A172 (cell line): ENCODE measurements around the gene ZNF486. TPM values are rescaled to one million over a fixed set of nuclear protein-coding genes. Genes with fewer than 3 reads are reported as not detected.
"Not testable (repeated sequence)": the region's sequence is repeated elsewhere in the genome, so short reads cannot be mapped to it uniquely, and the experiment has no call there.

Experiments used
- DNase-seq: peaks from one replicate; pipeline ENCODE4 v3.0.0-alpha.2; 2015; ENCODE audit warnings: low spot score
- total RNA-seq: library from RNA; depleted of rRNA; stranded (reverse); fragments of >200 nt; shearing (Covaris generic); gene quantifications from 2 replicates; pipeline ENCODE4 v1.2.3, GENCODE V29; 2014; rRNA removed

The ZNF486 gene
- 6.6 and 8.8 TPM in 2 replicates for total RNA-seq

DNA sequence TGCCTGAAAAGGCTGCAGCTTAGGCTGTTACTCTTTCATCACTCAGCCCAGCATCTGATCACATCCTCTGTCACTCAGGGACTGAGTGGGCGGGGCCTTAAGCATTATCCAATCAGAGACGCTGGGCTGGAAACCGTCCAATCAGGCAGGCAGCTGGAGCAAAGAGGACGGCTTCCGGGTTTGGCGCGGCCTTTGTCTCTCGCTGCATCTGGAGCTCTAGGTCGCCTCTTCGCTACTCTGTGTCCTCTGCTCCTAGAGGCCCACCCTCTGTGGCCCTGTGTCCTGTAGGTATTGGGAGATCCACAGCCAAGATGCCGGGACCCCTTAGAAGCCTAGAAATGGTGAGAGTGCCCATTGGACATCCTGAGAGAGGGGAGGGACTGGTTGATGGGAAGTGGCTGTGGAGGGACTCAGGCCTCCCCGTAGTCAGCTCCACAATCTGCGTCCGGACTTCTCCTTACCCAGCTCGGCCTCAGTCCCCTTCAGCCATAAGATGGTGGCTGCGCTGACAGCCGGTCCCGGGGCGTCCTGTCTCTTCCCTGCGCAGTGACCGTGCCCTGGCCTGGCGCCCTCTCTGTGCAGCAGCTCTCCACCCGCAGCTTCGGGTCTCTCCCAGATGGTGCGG is at the start of gene ZNF486:
TSS of gene ZNF486 (plus strand) at position 195 of the 625 bp plus-strand sequence. CDS start at position 312, 117 bp downstream.
- DNase-seq: peak; percentile 93

DNA sequence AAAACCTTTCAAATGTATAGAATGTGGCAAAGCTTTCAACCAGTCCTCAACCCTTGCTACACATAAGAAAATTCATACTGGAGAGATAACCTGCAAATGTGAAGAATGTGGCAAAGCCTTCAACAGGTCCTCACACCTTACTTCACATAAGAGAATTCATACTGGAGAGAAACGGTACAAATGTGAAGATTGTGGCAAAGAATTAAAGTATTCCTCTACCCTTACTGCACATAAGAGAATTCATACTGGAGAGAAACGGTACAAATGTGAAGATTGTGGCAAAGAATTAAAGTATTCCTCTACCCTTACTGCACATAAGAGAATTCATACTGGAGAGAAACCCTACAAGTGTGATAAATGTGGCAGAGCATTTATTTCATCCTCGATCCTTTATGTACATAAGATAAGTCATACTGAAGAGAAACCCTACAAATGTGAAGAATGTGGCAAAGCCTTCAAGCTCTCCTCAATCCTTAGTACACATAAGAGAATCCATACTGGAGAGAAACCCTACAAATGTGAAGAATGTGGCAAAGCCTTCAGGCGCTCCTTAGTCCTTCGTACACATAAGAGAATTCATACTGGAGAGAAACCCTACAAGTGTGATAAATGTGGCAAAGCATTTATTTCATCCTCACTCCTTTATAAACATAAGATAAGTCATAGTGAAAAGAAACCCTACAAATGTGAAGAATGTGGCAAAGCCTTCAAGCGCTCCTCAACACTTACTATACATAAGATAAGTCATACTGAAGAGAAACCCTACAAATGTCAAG is 48.8 kb upstream of the ZNF486 start:
- DNase-seq: not testable (repeated sequence)

DNA sequence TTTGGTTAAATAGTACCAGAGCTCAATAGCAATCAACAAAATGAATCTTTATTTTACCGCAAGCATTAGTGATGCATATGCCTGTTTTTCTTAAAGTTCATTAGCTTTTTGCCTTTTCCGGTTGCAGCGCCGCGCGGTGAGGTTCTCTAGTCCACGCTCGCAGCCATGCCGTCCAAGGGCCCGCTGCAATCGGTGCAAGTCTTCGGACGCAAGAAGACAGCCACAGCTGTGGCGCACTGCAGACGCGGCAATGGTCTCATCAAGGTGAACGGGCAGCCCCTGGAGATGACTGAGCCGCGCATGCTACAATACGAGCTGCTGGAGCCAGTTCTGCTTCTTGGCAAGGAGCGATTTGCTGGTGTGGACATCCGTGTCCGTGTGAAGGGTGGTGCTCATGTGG is 42.1 kb upstream of the ZNF486 start:
- DNase-seq: no peak

DNA sequence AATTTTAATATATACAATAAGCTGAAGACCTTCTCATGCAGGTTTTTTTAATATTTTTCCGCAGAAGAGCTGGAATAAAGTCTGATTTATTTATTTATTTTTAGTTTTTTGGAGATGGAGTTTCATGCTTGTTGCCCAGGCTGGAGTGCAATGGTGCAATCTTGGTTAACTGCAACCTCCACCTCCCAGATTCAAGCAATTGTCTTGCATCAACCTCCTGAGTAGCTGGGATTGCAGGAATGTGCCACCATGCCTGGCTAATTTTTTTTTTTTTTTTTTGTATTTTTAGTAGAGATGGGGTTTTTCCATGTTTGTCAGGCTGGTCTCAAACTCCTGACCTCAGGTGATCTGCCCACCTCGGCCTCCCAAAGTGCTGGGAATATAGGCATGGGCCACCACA is 34.1 kb upstream of the ZNF486 start:
- DNase-seq: not testable (repeated sequence)

DNA sequence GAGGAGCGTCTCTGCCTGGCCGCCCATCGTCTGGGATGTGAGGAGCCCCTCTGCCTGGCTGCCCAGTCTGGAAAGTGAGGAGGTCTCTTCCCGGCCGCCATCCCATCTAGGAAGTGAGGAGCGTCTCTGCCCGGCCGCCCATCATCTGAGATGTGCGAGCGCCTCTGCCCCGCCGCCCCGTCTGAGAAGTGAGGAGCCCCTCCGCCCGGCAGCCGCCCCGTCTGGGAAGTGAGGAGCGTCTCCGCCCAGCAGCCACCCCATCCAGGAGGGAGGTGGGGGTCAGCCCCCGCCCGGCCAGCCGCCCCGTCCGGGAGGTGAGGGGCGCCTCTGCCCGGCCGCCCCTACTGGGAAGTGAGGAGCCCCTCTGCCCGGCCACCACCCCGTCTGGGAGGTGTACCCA is 29.3 kb upstream of the ZNF486 start:
- DNase-seq: not testable (repeated sequence)

DNA sequence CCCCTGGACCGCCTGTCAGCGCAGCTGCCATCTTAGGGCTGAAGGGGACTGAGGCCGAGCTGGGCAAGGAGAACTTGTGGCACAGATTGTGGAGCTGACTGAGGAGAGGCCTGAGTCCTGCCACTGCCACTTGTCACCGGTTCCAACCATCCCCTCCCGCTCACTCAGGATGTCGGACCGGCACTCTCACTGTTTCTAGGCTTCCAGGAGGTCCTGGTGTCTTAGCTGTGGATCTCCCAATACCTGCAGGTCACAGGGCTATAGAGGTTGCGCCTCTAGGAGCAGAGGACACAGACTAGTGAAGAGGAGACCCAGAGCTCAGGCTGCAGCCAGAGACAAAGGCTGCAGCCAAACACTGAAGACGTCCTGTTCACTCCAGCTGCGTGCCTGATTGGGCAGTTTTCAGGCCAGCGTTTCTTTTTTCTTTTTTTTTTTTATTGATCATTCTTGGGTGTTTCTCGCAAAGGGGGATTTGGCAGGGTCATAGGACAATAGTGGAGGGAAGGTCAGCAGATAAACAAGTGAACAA is 15.3 kb upstream of the ZNF486 start:
- DNase-seq: no peak

DNA sequence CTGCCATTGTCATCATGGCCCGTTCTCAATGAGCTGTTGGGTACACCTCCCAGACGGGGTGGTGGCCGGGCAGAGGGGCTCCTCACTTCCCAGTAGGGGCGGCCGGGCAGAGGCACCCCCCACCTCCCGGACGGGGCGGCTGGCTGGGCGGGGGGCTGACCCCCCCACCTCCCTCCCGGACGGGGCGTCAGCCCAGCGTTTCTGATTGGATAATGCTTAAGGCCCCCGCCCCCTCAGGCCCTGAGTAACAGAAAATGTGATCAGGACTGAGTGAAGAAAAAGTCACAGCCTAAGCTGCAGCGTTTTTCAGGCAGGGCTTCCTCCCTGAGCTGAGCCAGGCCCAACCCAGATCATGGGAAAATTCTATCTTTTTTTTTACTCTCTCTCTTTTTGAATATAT is 14.5 kb upstream of the ZNF486 start:
- not testable (repeated sequence) for DNase-seq

DNA sequence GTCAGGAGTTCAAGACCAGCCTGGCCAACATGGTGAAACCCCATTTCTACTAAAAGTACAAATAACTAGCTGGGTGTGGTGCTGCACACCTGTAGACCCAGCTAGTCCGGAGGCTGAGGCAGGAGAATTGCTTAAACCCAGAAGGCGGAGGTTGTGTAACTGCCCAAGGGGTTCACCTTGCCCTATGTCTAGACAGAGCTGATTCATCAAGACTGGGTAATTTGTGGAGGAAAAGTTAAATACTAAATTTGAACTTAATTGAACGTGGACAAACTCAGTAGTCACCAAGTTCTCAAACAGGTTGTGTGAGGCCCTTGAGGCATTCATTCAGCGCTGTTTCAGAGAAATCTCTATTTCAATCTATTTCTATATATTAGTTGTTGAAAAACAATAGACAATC is 13.7 kb upstream of the ZNF486 start:
- DNase-seq: no peak

DNA sequence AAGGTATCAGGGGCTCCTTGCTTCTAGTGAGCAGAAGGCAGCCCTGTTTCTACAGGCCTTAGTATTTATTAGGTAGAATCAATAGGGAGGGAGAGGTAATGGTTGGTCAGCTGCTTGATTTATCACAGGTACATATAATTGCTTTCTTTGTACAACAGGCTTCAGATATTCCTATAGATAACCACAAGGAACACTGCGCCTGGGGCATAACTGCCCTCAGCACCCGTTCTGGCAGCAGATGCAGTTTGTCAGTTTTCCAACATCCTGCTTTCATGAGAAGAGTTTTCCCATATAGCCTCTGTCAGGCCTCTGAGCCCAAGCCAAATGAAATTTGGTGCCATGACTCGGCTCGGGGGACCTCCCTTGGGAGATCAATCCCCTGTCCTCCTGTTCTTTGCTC is 12.4 kb upstream of the ZNF486 start:
- DNase-seq: no peak

DNA sequence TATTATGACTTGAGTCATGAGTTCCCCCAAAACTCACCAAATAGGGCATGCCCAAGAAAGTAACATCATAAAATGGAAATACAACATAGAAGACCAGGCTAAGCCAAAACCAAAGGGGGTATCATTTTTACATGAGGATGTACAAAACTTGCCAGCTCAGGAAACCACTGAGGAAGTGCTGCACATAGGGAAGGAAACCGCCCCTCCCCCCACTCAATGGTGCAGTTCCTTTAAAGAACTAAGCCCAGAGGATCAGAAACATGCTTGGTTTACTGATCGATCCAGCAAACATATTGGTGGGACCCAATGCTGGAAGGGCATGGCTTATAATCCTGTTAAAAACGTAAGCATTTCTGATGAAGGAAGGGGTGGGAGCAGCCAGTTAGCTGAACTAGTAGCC is 4.2 kb upstream of the ZNF486 start:
- DNase-seq: no peak

DNA sequence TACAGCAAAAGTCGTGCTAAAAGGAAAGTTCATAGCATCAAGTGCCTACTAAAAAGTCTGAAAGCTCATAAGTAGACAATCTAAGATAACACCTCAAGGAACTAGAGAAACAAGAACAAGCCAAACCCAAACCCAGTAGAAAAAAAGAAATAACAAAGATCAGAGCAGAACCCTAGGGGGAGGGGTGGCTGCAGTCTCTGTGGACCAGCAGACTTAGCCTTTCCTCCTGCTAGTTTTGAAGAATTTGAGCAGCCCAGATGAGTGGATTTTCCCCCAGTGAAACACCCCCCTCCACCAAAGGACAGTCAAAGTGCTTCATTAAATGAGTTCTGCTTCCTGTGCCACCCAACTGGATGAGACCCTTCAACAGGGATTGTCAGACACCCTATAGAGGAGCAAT is 2.6 kb upstream of the ZNF486 start:
- no peak for DNase-seq

DNA sequence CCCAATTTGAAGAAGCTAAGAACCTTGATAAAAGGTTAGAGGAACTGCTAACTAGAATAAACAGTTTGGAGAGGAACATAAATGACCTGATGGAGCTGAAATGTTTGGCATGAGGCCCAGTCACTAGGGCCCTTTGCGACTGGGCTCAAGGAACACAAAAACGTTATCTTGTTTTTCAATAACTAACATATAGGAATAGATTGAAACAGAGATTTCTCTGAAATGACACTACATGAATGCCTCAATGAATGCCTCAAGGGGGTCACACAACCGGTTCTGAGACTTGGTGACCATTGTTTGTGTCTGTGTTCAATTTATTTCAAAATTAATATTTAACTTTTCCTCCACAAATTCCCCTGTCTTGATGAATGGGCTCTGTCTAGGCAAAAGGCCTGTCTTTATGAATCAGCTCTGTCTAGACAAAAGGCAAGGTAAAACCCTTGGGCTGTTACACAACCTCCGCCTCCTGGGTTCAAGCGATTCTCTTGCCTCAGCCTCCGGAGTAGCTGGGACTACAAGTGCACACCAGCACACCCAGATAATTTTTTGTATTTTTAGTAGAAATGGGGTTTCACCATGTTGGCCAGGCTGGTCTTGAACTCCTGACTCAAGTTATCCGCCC is 932 bp upstream of the ZNF486 start:
- DNase-seq: no peak

DNA sequence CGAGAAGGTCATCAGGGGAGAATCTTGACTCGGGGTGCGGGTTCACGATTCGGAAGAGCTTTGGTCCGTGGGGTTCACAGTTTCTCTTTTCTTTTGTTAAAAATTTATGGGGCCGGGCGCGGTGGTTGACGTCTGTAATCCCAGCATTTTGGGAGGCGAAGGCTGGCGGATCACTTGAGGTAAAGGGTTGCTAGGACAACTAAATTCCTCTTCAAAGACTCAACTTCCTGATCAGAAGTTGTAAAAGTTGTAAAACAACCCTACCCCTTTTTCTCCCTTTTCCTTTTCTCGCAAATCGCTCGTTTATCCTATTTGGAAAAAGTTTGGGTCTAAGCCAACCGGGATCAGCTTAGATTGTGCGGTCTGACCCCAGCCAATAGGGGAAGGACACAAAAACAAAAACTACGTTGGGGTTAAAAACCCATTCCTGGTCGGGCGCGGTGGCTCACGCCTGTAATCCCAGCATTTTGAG is 673 bp downstream of the ZNF486 start:
- DNase-seq: peak; percentile 32

DNA sequence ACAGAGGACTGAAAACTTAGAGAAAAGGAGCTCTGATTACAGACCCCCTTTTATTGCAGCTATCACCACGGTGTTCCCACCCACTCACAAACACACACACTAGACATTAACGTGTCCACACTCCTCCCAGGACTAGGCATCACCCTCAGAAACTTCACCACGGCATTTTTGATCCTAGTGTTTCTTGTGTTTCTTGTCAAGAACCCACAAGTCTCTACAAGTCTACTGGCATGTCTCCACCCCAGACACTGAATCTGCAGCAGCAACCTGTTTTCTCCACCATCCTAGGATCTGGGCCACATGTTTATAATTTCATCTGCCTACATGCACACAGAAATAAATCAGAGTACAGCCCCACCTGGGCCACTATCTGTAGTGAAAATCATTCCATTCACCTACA is 4.3 kb downstream of the ZNF486 start:
- no peak for DNase-seq

DNA sequence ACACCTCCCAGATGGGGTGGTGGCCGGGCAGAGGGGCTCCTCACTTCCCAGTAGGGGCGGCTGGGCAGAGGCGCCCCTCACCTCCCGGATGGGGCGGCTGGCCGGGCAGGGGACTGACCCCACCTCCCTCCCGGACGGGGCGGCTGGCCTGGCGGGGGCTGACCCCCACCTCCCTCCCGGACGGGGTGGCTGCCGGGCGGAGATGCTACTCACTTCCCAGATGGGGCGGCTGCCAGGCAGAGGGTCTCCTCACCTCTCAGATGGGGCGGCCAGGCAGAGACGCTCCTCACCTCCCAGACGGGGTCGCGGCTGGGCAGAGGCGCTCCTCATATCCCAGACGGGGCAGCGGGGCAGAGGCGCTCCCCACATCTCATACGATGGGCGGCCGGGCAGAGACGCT is 8.8 kb downstream of the ZNF486 start:
- DNase-seq: not testable (repeated sequence)

DNA sequence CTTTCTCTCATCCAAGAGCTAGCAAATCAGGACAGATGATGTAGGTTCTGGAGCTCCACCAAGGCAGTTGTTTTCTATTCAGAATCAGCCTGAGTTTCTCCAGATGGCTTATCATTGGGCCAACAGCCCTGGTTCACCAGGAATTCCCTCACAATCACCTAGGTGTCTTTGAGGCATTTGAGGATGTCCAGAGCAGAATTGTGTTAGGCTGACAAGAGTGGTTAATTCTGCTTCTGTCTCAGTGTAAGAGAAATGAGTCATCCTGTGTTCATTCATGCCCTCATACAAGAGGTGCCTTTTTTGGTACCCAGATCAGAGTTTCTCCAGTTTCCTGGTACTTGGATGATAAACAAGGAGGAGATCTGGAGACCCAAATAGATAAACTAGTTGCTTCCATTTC is 12.9 kb downstream of the ZNF486 start:
- DNase-seq: peak; percentile 1

DNA sequence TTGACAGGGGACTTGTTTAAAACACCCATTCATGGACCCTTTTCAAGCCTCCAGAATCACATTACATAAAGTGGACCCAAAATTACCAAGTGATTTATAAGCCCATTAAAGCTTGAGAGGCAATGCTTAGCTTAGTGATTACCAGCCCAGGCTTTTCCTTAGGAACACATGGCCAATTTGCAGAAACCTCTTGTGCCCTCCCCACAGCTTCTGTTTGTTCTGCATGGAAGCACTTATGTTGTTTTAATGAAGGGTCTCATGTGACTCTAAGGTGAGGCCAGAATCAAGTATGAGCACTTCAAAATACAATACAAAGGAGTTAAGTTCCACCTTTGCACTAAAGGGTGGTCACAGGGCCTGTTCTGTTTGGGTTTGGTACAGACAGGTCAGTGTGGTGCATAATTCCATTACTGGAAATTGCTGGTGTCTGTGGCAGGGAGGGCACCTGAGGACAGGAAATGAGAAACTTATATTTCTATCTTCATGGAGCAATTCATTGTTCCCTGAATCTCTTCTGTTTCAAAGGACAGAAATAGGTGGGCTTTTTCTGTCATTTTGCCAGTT is 15.3 kb downstream of the ZNF486 start:
- DNase-seq: no peak

DNA sequence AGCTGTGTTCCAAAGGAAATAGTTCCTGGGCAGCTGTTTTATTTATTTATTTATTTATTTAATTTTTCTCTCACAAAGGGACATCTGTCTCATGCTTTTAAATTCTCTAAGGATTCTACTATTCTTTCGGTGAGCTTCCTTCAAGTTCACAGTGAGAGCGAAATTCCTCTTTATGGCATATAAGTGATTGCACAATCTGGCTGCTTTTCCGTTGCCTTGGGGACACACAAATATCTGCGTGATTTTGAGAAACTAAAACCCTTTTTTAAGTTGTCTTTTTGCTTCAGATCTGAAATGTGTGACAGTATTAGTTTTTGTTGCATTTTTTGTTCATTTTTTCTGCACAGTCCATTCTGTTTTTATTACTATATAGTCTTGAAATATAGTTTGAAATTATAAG is 19.2 kb downstream of the ZNF486 start:
- no peak for DNase-seq

DNA sequence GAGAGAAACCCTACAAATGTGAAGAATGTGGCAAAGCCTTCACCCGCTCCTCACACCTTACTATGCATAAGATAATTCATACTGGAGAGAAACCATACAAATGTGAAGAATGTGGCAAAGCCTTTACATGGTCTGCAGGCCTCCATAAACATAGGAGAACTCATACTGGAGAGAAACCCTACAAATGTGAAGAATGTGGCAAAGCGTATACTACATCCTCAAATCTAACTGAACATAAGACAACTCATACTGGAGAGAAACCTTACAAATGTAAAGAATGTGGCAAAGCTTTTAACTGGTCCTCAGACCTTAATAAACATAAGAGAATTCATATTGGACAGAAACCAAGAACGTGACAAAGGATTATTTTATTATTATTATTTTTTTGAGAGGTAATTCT is 30.7 kb downstream of the ZNF486 start:
- DNase-seq: no peak

DNA sequence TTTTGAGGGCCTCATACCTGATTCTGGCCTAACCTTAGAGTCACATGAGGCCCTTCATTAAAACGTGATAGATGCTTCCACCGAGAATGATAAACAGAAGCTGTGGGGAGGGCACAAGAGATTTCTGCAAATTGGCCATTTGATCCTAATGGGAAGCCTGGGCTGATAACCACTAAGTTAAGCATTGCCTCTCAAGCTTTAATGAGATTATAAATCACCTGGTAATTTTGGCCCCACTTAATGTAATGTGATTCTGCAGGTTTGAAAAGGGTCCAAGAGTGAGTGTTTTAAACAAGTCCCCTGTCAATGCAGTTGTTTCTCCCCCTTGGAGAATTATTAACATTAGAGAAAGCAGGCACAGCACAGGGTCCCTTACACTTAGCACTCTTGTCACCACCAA is 42.0 kb downstream of the ZNF486 start:
- no peak for DNase-seq

DNA sequence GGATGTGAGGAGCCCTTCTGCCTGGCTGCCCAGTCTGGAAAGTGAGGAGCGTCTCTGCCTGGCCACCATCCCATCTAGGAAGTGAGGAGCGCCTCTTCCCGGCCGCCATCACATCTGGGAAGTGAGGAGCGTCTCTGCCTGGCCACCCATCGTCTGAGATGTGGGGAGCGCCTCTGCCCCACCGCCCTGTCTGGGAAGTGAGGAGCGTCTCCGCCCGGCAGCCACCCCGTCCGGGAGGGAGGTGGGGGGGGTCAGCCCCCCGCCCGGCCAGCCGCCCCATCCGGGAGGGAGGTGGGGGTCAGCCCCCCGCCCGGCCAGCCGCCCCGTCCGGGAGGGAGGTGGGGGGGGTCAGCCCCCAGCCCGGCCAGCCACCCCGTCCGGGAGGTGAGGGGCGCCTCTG is 47.4 kb downstream of the ZNF486 start:
- DNase-seq: not testable (repeated sequence)

DNA sequence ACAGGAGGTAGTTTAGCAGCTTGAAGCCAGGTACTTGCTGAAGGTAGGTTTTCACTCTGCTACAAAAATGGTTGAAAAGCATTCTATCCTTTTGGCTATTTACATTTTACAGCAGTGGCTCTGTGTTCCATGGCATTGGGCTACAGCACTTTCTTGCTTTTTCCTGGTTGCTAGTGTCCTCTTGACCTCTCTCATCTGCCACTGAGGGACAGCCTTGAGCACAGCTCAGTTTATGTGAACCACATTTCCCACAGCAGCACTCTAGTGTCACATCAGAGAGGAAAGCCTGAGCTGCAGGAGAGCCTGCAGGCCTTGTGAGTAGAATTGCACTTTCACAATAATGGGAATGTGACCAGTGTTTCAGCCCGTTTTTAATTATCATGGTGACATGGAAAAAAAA is 54.6 kb downstream of the ZNF486 start:
- not testable (repeated sequence) for DNase-seq
